Mesothelial cell of epicardium (in vitro differentiated cells): Measurements from ENCODE around the gene TARBP1. TPM values are rescaled to one million over a fixed set of nuclear protein-coding genes. Genes with fewer than 3 reads are reported as not detected.

Experiments used
- DNase-seq, 2 experiments: peaks; one replicate each; pipeline ENCODE4 v3.0.0; 2021; ENCODE audit warnings: low spot score in 2 of 2; ENCODE audit not compliant: unreplicated experiment in 2 of 2
- H3K27ac Mint-ChIP-seq: 2 replicates; pipeline ENCODE4 v1.8.0; 2021; ENCODE audit warnings: mixed read lengths
- H3K27me3 Mint-ChIP-seq: 2 replicates; pipeline ENCODE4 v1.8.0; 2021; ENCODE audit warnings: low read depth, mixed read lengths
- H3K36me3 Mint-ChIP-seq: 2 replicates; pipeline ENCODE4 v1.8.0; 2021; ENCODE audit warnings: mixed read lengths
- H3K4me1 Mint-ChIP-seq: 2 replicates; pipeline ENCODE4 v1.8.0; 2021; ENCODE audit warnings: mixed read lengths
- H3K4me3 Mint-ChIP-seq: 2 replicates; pipeline ENCODE4 v1.8.0; 2021; ENCODE audit warnings: mild to moderate bottlenecking, moderate library complexity, mixed read lengths
- H3K9me3 Mint-ChIP-seq: 2 replicates; pipeline ENCODE4 v1.8.0; 2021; ENCODE audit warnings: mixed read lengths
- CTCF ChIP-seq: fragments of 200-600 bp; sonication (generic); IDR thresholded peaks from one replicate; pipeline ENCODE4 v1.5.0; 2021; ENCODE audit warnings: antibody characterized with exemption; ENCODE audit not compliant: unreplicated experiment
- total RNA-seq: library from RNA; stranded (reverse); gene quantifications from 3 replicates; pipeline ENCODE4 v1.2.1, GENCODE V29; 2021

TARBP1 gene
- total RNA-seq, 1 donor from 2014 or later: 66.1 TPM

- Mint-ChIP-seq H3K4me3 (peak overlapping the region; percentile 97), H3K27me3 (peaks cover 9% of the 10 kb centered on the region), H3K27ac (peak overlapping the region; percentile 99), H3K36me3 (peaks cover 20% of the 10 kb centered on the region), H3K4me1 (peaks cover 15% of the 10 kb centered on the region), H3K9me3 (no peaks in the 10 kb centered on the region)
- DNase-seq: no peak
- TF ChIP-seq CTCF: no peak
Observed at GRCh38 chr1:234373959-234374254, 105.1 kb downstream of the TARBP1 start.

DNA sequence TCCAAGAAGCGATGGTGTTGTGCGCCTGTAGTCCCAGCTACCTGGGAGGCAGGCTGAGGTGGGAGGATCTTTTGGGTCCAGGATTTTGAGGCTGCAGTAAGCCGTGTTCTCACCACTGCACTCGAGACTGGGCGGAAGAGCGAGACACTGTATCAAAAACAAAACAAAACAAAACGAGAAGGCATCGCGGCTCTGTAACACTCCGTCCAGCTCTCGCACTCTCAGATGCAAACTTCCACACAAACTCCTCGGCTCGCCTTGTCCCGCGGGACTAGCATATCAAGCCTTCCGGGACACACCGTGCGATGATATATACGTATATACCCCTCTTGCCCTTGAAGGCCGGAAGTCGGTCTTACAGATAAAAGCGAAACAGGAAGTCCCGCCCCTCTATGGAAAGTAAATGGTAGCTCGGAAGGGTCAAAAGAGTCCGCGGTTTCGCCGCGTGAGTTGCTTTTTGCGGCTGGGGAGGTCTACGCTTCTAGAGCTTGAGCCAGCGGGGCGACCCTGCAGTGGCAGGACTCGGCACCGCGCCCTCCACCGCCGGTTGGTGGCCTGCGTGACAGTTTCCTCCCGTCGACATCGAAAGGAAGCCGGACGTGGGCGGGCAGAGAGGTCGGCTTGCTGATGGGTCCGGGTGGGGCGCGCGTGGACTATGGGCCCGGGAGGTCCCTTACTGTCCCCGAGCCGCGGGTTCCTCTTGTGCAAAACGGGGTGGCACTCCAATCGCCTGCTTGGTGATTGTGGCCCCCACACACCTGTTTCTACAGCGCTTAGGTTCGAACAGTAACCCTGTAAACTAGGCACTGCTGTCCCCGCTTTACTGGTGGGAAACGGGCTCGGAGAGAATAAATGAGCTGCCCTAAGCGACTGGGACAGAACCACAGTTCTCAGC, 105.7 kb downstream of the TARBP1 start, which contains the start of gene COA6:
Gene COA6 (plus strand): TSS at position 393 of the 895 bp plus-strand sequence. CDS start 11 bp downstream, at position 404.
- Mint-ChIP-seq H3K36me3 (peaks cover 18% of the 10 kb centered on the region), H3K27me3 (peaks cover 15% of the 10 kb centered on the region), H3K4me1 (peaks cover 15% of the 10 kb centered on the region), H3K9me3 (no peaks in the 10 kb centered on the region), H3K4me3 (peak within 1 kb of the TSS; percentile 97), H3K27ac (peak within 1 kb of the TSS; percentile 99)
- peak; percentile 58 to 78 for DNase-seq
- TF ChIP-seq CTCF: no peak

DNA sequence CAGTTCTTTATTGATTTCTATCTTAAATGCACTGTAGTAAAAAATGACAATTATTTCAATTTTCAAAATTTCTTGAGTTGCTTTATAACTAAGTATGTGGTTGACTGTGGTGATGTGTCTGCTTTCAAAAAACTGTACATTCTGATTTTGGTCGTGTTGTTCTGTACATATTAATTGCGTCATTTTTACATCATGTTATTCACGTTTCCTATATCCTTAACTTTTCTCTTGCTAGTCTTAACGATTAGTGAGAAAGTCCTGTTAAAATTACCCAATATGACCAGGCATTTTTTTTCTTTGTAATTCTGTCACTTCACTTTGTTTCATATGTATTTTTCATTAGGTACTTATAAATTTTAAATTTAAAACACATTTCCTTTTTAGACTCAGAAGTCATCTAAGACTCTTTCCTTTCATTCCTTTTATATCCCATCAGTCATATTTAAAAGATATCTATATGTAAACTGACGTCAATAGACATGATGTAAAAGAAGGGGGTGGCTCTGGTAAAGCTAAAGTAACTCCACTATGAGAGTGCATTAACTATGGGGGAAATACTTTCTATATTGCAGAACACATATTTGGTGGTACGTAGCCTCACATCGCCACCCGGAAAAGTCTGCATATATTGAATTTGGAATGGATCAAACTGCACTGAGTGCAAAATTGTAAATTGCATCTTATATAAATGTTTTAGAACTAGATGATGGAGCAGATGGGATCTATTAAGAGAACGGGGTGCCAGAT, 106.8 kb downstream of the TARBP1 start:
- DNase-seq: no peak
- peaks cover 7% of the 10 kb centered on the region for H3K36me3 Mint-ChIP-seq
- H3K9me3 Mint-ChIP-seq: no peaks in the 10 kb centered on the region
- peak overlapping the region; percentile 97 for H3K4me3 Mint-ChIP-seq
- H3K27ac Mint-ChIP-seq: peak overlapping the region; percentile 99
- peaks cover 27% of the 10 kb centered on the region for H3K27me3 Mint-ChIP-seq
- peaks cover 15% of the 10 kb centered on the region for H3K4me1 Mint-ChIP-seq
- no peak for TF ChIP-seq CTCF

DNA sequence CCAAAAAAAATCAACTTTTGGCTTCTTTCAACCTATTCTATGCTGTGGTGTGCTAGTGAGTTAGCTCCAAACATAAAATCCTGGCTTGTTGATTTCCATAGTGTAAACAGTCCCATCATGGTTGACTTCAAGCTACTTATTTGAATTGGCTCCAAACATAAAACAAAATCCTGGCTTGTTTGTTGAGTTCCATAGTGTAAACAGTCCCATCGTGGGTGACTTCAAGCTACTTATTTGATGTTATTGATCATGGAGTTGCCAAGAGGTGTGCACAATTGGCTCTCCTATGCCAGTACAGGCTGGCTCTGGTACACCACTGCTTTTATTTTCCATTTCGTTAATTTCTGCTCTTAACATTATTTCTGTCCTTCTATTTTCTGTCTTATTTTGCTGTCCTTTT, 107.6 kb downstream of the TARBP1 start:
- no peak for DNase-seq
- H3K9me3 Mint-ChIP-seq: no peaks in the 10 kb centered on the region
- H3K27ac Mint-ChIP-seq: no peak overlapping the region
- peaks cover 30% of the 10 kb centered on the region for H3K27me3 Mint-ChIP-seq
- H3K4me1 Mint-ChIP-seq: peaks cover 15% of the 10 kb centered on the region
- no peak overlapping the region for H3K4me3 Mint-ChIP-seq
- H3K36me3 Mint-ChIP-seq: peaks cover 4% of the 10 kb centered on the region
- no peak for TF ChIP-seq CTCF

DNA sequence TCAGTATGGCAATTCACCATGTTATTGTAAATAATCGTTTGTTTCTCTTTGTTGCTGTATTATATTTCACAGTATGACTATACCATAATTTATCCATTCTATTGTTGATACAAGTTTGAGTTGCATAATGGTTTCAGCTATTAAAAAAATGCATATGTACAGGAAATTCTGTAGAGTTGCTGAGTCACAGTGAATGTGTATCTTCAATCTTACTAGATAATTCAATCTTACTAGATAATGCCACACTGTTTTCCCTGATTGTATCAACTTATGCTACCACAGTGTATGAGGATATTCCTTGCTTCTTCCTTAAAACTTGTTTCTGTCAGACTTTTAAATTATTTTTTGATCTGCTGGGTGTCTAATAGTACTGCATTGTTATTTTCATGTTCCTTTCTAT, 109.2 kb downstream of the TARBP1 start:
- no peak for DNase-seq
- peaks cover 37% of the 10 kb centered on the region for H3K27me3 Mint-ChIP-seq
- H3K9me3 Mint-ChIP-seq: no peaks in the 10 kb centered on the region
- H3K4me1 Mint-ChIP-seq: peaks cover 15% of the 10 kb centered on the region
- no peak overlapping the region for H3K4me3 Mint-ChIP-seq
- TF ChIP-seq CTCF: no peak
- no peaks in the 10 kb centered on the region for H3K36me3 Mint-ChIP-seq
- H3K27ac Mint-ChIP-seq: no peak overlapping the region
